Sigmoid colon (tissue), 7 donors: ENCODE data around the gene MYL5. TPM values are rescaled to one million over a fixed set of nuclear protein-coding genes. Genes with fewer than 3 reads are reported as not detected.

ENCODE experiments used
- DNase-seq: peaks from one replicate; pipeline ENCODE4 v3.0.0-alpha.2; 2019
- H3K27ac ChIP-seq, 4 donors: fragments of 200-600 bp; sonication (generic); one replicate each; pipeline ENCODE4 v1.5.1; 2016 to 2019; ENCODE audit warnings: mild to moderate bottlenecking in 1 of 4
- H3K27me3 ChIP-seq, 3 donors: fragments of 200-600 bp; sonication (generic); one replicate each; pipeline ENCODE4 v1.5.1; 2019; ENCODE audit warnings: mild to moderate bottlenecking in 1 of 3
- H3K36me3 ChIP-seq, 4 donors: fragments of 200-600 bp; sonication (generic); one replicate each; pipeline ENCODE4 v1.5.1; 2016 to 2019
- H3K4me1 ChIP-seq, 4 donors: fragments of 200-600 bp; sonication (generic); one replicate each; pipeline ENCODE4 v1.5.1; 2017 to 2019
- H3K4me3 ChIP-seq, 4 donors: fragments of 200-600 bp; sonication (generic); one replicate each; pipeline ENCODE4 v1.5.1; 2017 to 2019; ENCODE audit warnings: mild to moderate bottlenecking in 2 of 4, moderate library complexity in 1 of 4
- H3K9me3 ChIP-seq, 4 donors: fragments of 200-600 bp in 3 of 4; sonication (generic) in 3 of 4; one replicate each; pipeline versions ENCODE4 v1.5.1 to v1.6.1; 2013 to 2019
- EP300 ChIP-seq, 4 donors: sonication (generic); formaldehyde crosslinking; IDR thresholded peaks; one replicate each; pipeline ENCODE4 v1.6.1; 2017; ENCODE audit warnings: antibody characterized with exemption in 4 of 4
- POLR2A ChIP-seq, 2 donors: fragments of 450-650 bp; IDR thresholded peaks; one replicate each; pipeline ENCODE4 v1.6.1; 2016; ENCODE audit warnings: antibody characterized with exemption in 2 of 2, mild to moderate bottlenecking in 2 of 2, moderate library complexity in 2 of 2
- POLR2AphosphoS5 ChIP-seq, 4 donors: sonication (generic); formaldehyde crosslinking; IDR thresholded peaks; one replicate each; pipeline ENCODE4 v1.6.1; 2017; ENCODE audit warnings: antibody characterized with exemption in 4 of 4
- WGBS, 2 donors: extraction: QIAGEN DNeasy Blood & Tissue Kit; methylation state at CpG; one replicate each; pipeline ENCODE4 v1.1.7; 2013; 5-methylcytosine and 5-hydroxymethylcytosine counted together
- intact Hi-C: fragments of 100-400 bp; cut with DNase I; formaldehyde crosslinking; loops from one replicate; pipeline ENCODE4 v1.15.1; 2023
- polyA plus RNA-seq, 3 donors: library from polyadenylated mRNA; stranded (reverse); fragments of 200-250 nt; gene quantifications; one replicate each; pipeline ENCODE4 v1.2.3, GENCODE V29; 2013
- total RNA-seq, 4 donors: library from RNA; depleted of rRNA; stranded (reverse); fragments of >200 nt; gene quantifications; one replicate each; pipeline ENCODE4 v1.1.0, GENCODE V29; 2016
- TF ChIP-seq, protein P1 (sequence below), 4 experiments: fragments of 450-650 bp in 3 of 4; fragments of 200-600 bp in 1 of 4; IDR thresholded peaks; one replicate each; pipeline ENCODE4 v1.5.1; 2016 to 2019; ENCODE audit warnings: antibody characterized with exemption in 4 of 4, mild to moderate bottlenecking in 3 of 4, moderate library complexity in 2 of 4
- donor health status: healthy with polysubstance abuse.
- donor health status: Bipolar disorder and iron deficiency.
- donor health status: healthy.

The MYL5 gene
- total and polyA plus RNA-seq, 7 donors: 5.7 to 29.7 (median 11.7) TPM

DNA sequence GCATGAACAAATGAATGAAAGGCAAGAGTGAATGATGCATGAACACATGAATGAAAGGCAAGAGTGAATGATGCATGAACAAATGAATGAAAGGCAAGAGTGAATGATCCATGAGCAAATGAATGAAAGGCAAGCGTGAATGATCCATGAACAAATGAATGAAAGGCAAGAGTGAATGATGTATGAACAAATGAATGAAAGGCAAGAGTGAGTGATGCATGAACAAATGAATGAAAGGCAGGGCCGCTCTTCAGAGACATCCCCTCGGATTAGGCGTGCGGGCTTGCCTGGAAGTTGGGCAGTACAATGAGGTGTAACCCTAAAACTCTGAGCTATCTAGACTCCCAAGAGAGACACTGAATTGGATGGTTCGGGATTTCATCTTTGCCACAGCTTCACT, 35.0 kb downstream of the MYL5 start:
- peaks cover 0 to 6% (median 0%) of the 10 kb centered on the region in 4 donors for H3K36me3 ChIP-seq
- TF ChIP-seq, protein P1, sequence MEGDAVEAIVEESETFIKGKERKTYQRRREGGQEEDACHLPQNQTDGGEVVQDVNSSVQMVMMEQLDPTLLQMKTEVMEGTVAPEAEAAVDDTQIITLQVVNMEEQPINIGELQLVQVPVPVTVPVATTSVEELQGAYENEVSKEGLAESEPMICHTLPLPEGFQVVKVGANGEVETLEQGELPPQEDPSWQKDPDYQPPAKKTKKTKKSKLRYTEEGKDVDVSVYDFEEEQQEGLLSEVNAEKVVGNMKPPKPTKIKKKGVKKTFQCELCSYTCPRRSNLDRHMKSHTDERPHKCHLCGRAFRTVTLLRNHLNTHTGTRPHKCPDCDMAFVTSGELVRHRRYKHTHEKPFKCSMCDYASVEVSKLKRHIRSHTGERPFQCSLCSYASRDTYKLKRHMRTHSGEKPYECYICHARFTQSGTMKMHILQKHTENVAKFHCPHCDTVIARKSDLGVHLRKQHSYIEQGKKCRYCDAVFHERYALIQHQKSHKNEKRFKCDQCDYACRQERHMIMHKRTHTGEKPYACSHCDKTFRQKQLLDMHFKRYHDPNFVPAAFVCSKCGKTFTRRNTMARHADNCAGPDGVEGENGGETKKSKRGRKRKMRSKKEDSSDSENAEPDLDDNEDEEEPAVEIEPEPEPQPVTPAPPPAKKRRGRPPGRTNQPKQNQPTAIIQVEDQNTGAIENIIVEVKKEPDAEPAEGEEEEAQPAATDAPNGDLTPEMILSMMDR (IDR thresholded peaks at IDR 0.05): no peak
- TF ChIP-seq POLR2AphosphoS5 (IDR thresholded peaks at IDR 0.05): no peak
- no peak for TF ChIP-seq EP300 (IDR thresholded peaks at IDR 0.05)
- TF ChIP-seq POLR2A (IDR thresholded peaks at IDR 0.05): no peak
- no peak for DNase-seq
- H3K4me1 ChIP-seq: peaks cover 0 to 35% (median 30%) of the 10 kb centered on the region in 4 donors
- H3K27me3 ChIP-seq: no peaks in the 10 kb centered on the region
- no peak overlapping the region for H3K27ac ChIP-seq
- H3K9me3 ChIP-seq: no peaks in the 10 kb centered on the region
- intact Hi-C loops: no loop called here
- no peak overlapping the region for H3K4me3 ChIP-seq
- 94 to 96% methylated on average over 6 of the region's 6 CpGs for WGBS, 2 donors

DNA sequence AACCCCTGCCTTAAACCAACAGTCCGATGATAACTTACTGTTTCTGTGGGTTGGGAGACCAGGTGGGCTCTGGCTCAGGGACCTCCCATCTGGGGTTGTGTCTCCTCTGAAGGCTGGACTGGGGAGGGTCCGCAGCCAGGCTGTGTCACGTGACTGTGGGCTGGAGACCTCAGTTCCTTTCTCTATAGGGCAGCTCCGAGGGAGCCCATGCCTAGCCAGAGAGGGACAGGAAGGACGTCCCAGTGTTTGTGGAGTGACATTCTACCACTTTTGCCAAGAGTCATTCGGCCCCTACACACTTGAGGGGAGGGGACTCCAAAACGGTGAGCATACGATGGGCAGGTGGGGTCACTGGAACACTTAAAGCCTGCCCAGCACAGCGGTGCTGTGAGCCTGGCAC, 35.8 kb downstream of the MYL5 start:
- no peaks in the 10 kb centered on the region for H3K9me3 ChIP-seq
- TF ChIP-seq, protein P1 (IDR thresholded peaks at IDR 0.05): no peak
- TF ChIP-seq POLR2AphosphoS5 (IDR thresholded peaks at IDR 0.05) (no peak), EP300 (IDR thresholded peaks at IDR 0.05) (no peak), POLR2A (IDR thresholded peaks at IDR 0.05) (no peak)
- H3K36me3 ChIP-seq: peaks cover 0 to 9% (median 0%) of the 10 kb centered on the region in 4 donors
- peaks cover 0 to 33% (median 29%) of the 10 kb centered on the region in 4 donors for H3K4me1 ChIP-seq
- H3K4me3 ChIP-seq: no peak overlapping the region
- intact Hi-C loops: no loop called here
- H3K27ac ChIP-seq: no peak overlapping the region
- 81% methylated on average over 9 of the region's 9 CpGs for WGBS, 2 donors
- H3K27me3 ChIP-seq: no peaks in the 10 kb centered on the region
- peak; percentile 61 for DNase-seq

DNA sequence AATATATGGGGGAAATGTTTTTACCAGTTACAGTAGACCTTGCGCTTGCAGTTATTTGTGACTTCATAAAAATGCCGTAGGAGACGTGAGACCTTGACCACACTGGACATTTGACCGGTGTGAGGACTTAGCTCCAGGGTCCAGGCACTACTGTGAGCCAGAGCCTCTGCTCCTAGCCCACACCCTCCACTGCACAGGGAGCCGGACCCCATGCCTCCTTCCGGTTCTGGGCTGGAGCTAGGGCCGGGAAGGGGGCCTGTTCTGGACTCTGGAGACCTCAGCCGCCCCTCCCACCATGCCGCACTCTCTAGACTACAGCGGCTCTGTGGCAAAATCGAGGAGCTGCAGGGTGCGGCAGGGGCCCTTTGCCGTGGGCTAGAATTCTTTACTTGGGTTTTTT, 36.6 kb downstream of the MYL5 start:
- 93 to 95% methylated on average over 13 of the region's 13 CpGs for WGBS, 2 donors
- Histone ChIP-seq H3K4me3 (no peak overlapping the region), H3K9me3 (no peaks in the 10 kb centered on the region), H3K27ac (no peak overlapping the region), H3K27me3 (no peaks in the 10 kb centered on the region), H3K36me3 (peaks cover 0 to 9% (median 0%) of the 10 kb centered on the region in 4 donors), H3K4me1 (peaks cover 0 to 30% (median 28%) of the 10 kb centered on the region in 4 donors)
- TF ChIP-seq POLR2A (IDR thresholded peaks at IDR 0.05): no peak
- intact Hi-C loops: no loop called here
- DNase-seq: peak; percentile 54

DNA sequence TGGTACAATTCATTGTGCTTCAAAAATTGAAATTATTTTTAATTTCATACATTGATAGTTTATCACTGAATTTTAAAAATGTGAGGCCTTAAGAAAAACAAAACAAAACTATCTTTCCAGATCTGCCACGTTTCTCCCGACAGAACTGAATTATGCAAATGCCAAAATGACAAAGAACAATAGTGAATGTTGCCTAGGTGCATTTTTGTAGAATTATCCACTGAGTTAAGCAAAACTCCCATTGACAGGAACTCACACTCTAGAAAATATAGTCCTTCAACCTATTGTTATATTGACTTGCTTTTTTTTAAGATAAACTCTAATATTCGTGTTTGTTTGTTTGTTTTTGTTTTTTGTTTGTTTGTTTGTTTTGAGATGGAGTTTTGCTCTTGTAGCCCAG, 37.8 kb downstream of the MYL5 start:
- Histone ChIP-seq H3K36me3 (peaks cover 0 to 9% (median 0%) of the 10 kb centered on the region in 4 donors), H3K27ac (no peak overlapping the region), H3K4me1 (peaks cover 0 to 25% (median 20%) of the 10 kb centered on the region in 4 donors), H3K4me3 (no peak overlapping the region), H3K27me3 (no peaks in the 10 kb centered on the region), H3K9me3 (no peaks in the 10 kb centered on the region)
- TF ChIP-seq, protein P1 (IDR thresholded peaks at IDR 0.05): no peak
- WGBS, 2 donors: 64 to 82% methylated on average over 3 of the region's 3 CpGs
- intact Hi-C loops: no loop called here
- no peak for DNase-seq

DNA sequence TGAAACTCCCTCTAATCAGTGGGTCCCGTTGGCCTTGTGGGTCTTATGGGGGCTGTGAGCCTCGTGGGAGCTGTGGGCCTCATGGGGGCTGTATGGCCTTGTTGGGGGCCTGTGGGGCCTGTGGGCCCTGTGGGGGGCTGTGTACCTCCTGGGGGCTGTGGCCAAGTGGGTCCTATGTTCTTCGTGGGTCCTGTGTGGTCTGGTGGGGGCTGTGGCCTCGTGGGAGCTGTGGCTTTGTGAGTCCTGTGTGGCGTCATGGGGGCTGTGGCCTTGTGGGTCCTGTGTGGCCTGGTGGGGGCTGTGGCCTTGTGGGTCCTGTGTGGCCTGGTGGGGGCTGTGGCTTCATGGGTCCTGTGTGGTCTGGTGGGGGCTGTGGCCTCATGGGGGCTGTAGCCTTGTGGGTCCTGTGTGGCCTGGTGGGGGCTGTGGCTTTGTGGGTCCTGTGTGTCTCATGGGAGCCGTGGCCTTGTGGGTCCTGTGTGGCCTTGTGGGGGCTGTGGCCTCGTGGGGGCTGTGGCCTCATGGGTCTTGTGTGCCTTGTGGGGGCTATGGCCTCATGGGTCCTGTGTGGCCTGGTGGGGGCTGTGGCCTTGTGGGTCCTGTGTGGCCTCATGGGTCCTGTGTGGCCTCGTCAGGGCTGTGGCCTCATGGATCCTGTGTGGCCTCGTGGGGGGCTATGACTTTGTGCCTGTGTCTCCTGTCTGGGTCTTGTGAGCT, 38.7 kb downstream of the MYL5 start:
- intact Hi-C loops: no loop called here
- H3K27me3 ChIP-seq: no peaks in the 10 kb centered on the region
- H3K4me1 ChIP-seq: peaks cover 0 to 15% (median 13%) of the 10 kb centered on the region in 4 donors
- H3K36me3 ChIP-seq: peaks cover 0 to 9% (median 0%) of the 10 kb centered on the region in 4 donors
- TF ChIP-seq POLR2A (IDR thresholded peaks at IDR 0.05) (no peak), EP300 (IDR thresholded peaks at IDR 0.05) (no peak)
- TF ChIP-seq, protein P1 (IDR thresholded peaks at IDR 0.05): no peak
- no peaks in the 10 kb centered on the region for H3K9me3 ChIP-seq
- 85 to 90% methylated on average over 9 of the region's 9 CpGs for WGBS, 2 donors
- no peak overlapping the region for H3K4me3 ChIP-seq
- H3K27ac ChIP-seq: no peak overlapping the region
- DNase-seq: no peak
